Myocyte (in vitro differentiated cells): ENCODE data around the gene C1orf141. TPM values are rescaled to one million over a fixed set of nuclear protein-coding genes. Genes with fewer than 3 reads are reported as not detected.
A peak's percentile ranks its signal among the peaks of the same experiment; 100 is the strongest.
"Not testable (repeated sequence)": the region's sequence is repeated elsewhere in the genome, so short reads cannot be mapped to it uniquely, and the experiment has no call there.

Experiments
- DNase-seq: peaks from one replicate; pipeline ENCODE4 v3.0.0-alpha.2; 2012; ENCODE audit warnings: low read depth
- polyA plus RNA-seq: library from polyadenylated mRNA; unstranded; fragments of >200 nt; gene quantifications from one replicate; pipeline ENCODE4 v1.2.1, GENCODE V29; 2012; ENCODE audit warnings: missing spikeins
- total RNA-seq: library from RNA; depleted of rRNA; stranded (reverse); fragments of >200 nt; gene quantifications from 2 replicates; pipeline ENCODE4 v1.2.3, GENCODE V29; 2014

The C1orf141 gene
- not detected in 2 replicates for total RNA-seq
- not detected for polyA plus RNA-seq

DNA sequence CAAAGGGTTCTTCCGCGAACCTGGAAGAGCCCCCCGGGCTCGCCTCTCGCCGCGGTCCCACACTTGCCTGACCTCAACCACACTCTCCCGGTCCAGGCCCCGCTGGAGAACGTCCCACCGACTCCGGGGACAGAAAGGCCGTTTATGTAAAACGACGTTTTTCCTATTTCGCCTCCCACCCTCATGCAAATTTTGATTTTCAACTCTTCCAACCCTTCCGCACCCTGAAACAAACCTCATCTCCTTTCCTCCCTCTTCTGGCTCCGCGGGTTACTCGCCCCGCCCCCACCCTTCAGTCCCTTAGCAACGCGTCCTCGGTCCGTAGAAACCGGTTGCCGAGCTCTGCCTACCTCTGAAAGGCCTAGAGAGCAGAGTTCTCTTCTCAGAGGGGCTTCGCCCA lies at the start of gene C1orf141:
Gene C1orf141, minus strand, starts transcription at position 276 of the 400 bp plus-strand sequence. CDS start 7,730 bp downstream, outside the sequence.
- no peak for DNase-seq

- DNase-seq: no peak
Observed at GRCh38 chr1:67175530-67176087, 40.8 kb upstream of the C1orf141 start.

DNA sequence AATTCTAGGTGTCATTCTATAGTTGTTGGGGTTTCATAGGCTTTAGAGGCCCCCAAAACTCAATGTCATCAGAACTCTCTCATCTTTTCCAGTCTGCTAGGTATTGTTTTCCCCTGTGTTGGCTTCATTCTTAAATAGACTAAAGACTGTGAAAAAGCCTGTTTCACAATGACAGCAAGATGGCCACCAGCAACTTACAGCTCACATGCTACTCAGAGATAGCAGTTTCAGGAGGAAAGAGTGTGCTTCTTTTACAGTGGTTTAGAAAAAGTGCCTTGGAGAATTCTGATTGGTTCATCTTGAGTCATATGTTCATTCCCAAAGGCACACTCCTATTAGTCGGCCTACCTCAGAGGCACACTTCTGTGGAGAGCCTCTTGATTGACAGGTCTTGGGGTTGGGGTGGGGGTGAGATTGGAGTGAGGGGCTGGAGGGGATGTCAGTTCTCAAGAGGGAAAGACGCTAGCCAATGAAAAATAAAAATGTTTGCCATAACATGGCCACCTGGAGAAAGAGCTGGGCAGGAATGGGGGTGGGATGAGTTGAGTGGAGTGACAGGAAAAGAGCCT lies 40.0 kb upstream of the C1orf141 start:
- DNase-seq: no peak

GRCh38 chr1:67173988-67174387 lies 39.2 kb upstream of the C1orf141 start:
- no peak for DNase-seq

- no peak for DNase-seq
Observed at GRCh38 chr1:67171978-67172377, 37.2 kb upstream of the C1orf141 start.

- no peak for DNase-seq
Observed at GRCh38 chr1:67171574-67171955, 36.8 kb upstream of the C1orf141 start.

- no peak for DNase-seq
Observed at GRCh38 chr1:67170751-67171573, 36.2 kb upstream of the C1orf141 start.

DNA sequence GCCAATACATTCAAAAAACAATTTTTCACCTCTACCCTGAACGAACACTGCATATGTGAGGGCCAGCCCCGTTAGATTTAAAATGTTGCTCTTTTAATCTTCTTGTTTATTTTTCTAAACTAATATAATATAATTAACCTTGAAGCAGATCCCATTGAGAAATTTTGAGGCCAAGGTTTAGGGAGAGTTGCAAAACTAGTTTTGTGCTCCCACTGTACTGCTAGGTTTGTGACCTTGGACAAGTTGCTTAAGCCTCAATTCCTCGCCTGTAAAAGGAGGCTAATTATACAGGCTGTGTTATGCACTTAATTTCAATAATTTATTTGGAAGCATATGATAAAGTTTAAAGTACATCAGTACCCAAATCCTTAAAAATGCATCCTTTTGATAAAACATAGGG lies 35.2 kb upstream of the C1orf141 start:
- no peak for DNase-seq

GRCh38 chr1:67169496-67169895 lies 34.7 kb upstream of the C1orf141 start:
- DNase-seq: no peak

DNA sequence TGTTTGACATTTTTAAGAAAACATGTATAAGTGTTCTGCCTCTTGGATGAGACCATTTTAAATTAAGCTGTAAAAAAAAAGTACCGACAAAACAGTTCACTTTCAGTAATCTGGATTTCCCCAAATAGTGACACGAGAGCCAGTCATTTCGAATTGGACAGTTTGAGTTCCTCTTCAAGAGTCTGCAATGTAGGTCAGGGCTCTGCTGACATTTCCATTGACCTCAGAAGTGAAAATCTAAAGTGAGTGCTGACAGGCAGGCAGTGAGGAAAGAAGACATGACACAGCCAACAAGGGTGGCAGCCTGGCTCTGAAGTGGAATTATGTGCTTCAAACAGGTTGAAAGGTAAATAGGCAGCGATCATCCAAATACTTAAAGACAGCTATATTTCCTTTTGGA lies 31.4 kb upstream of the C1orf141 start, which contains the start of gene IL23R:
Gene IL23R, plus strand, starts transcription at position 259 of the 400 bp plus-strand sequence. CDS start 1,667 bp downstream, outside the sequence.
- no peak for DNase-seq

DNA sequence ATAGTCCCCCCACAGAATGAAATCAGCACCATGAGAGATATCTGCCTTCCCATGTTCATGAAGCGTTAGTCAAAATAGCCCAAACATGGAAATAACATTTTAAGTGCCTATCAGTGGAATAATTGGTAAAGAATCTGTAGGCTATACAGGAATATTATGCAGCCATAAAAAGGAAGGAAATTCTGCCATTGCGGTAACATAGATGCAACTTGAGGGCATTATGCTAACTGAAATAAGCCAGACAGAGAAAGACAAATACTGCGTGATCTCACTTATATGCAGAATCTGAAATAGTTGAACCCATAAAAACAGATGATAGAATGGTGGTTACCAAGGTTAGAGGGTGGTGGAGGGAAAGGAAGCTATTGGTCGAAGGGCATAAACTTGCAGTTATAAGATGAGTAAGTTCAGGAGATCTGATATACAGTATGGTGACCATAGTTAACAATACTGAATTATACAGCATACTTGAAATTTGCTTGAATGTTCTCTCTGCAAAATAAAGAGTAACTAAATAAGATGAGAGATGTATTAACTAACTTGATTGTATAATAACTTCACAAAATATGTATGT lies 30.8 kb upstream of the C1orf141 start:
- DNase-seq: no peak

GRCh38 chr1:67162954-67163353 lies 28.2 kb upstream of the C1orf141 start:
- peak; percentile 44 for DNase-seq

GRCh38 chr1:67159233-67159632 lies 24.5 kb upstream of the C1orf141 start:
- no peak for DNase-seq

- no peak for DNase-seq
Observed at GRCh38 chr1:67158401-67158800, 23.6 kb upstream of the C1orf141 start.

DNA sequence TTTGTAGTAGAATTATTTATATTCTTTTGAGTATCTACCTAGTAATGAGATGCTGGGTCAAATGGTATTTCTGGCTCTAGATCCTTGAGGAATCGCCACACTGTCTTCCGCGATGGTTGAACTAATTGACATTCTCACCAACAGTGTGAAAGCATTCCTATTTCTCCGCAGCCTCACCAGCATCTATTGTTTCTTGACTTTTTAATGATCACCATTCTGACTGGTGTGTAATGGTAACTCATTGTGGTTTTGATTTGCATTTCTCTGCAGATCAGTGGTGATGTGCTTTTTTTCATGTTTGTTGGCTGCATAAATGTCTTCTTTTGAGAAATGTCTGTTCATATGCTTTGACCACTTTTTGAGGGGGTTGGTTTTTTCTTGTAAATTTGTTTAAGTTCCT lies 16.2 kb upstream of the C1orf141 start:
- no peak for DNase-seq

- DNase-seq: peak; percentile 84
Observed at GRCh38 chr1:67149179-67149770, 14.5 kb upstream of the C1orf141 start.

DNA sequence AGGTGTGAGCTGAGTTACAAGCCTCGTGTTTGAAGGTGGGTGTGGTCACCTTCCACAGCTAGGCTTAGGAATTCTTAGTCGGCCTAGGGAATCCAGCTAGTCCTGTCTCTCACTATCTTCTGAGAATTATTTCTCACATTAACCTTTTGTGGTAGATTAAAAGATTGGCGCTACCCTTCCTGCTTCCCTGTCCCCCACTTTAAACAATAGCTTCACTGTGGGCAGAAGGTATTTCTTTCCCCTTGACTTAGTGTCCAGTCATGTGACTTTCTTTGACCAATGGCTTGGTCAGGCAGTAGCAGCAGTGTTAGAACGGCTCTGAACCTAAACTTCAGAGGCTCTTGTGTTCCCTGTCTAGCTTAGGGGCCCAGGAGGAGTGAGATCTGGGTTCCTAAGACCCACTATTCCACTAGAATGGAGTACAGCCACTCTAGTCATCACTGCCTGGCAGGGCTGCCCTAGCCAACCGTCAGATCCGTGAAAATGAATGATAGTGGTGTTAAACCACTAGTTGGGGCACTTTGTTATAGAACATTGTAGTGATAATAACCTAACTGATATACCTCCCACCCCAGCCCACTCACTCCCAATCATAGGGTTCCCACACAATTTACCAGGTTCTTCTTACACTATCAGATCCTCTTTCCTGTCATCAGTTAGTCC lies 13.9 kb upstream of the C1orf141 start:
- DNase-seq: no peak

GRCh38 chr1:67147973-67148372 lies 13.2 kb upstream of the C1orf141 start:
- not testable (repeated sequence) for DNase-seq

- DNase-seq: no peak
Observed at GRCh38 chr1:67146539-67146938, 11.8 kb upstream of the C1orf141 start.

DNA sequence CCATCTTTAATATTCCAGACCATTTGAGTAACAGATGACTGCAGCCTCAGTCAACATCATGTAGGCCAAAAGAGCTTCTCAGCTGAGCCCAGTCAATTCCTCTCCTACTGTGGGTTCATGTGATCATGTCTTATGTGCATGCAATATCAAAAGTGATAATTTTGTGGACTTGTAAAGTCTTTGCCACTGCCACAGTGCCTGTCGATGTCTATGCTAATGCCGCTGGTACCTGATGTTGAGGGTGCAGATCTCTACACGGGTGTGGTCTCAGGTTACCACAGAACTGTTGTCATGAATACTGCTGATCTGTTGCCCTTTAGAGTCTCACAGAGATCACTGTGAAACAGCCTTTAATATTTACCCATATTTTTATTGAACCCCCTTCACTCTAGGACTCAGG lies 11.3 kb upstream of the C1orf141 start:
- no peak for DNase-seq

GRCh38 chr1:67144696-67145095 lies 9.9 kb upstream of the C1orf141 start:
- DNase-seq: no peak
